Loucy (cell line): ENCODE measurements around the gene LY6G6D.

ENCODE experiments used
- CTCF ChIP-seq: fragments of 200-600 bp; sonication (generic); conservative IDR thresholded peaks from 2 replicates; pipeline ENCODE4 v1.5.1; 2014; ENCODE audit warnings: mild to moderate bottlenecking, antibody characterized with exemption, low read length
- EZH2phosphoT487 ChIP-seq: fragments of 200-600 bp; IDR thresholded peaks from 2 replicates; pipeline ENCODE4 v1.6.1; 2018; ENCODE audit warnings: antibody characterized with exemption, mild to moderate bottlenecking, moderate library complexity, borderline replicate concordance

- TF ChIP-seq CTCF, result no peak
- TF ChIP-seq EZH2phosphoT487, result no peak
Observed at GRCh38 chr6:31686483-31686882, 28.7 kb upstream of the LY6G6D start.
